ENCODE measurements around the gene CEP43. TPM values are rescaled to one million over a fixed set of nuclear protein-coding genes. Genes with fewer than 3 reads are reported as not detected.

Gene CEP43
- total RNA-seq, 3 donors from 2014 or later = 20.4 to 24.7 (median 24.2) TPM

DNA sequence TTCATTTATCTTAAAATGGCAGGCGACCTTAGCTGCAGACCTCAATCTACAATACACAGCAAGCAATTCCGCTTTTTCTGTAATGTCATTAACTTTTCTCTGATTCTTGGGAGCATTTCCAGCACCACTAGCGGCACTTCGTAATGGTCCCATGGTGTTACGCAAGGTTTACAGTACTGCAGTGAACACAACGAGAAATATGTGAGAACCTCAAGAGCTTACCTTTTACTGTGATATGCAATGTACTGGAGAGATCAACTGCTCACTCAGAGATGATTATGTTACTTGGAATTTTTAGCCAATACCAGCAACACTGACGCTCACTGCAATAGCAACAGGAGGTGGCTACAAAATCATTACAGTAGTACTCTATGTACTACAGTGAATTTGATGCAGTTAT lies 2.8 kb upstream of the CEP43 start:
- no peaks in the 10 kb centered on the region for H3K36me3 ChIP-seq (ENCODE audit: low read depth)
- TF ChIP-seq CTCF (IDR thresholded peaks at IDR 0.05) = no peak
- H3K4me3 ChIP-seq = no peak overlapping the region
- ATAC-seq (no peak), DNase-seq (no peak)
- peaks cover 5% of the 10 kb centered on the region for H3K4me1 ChIP-seq (ENCODE audit: low read depth)
- no peaks in the 10 kb centered on the region for H3K9me3 ChIP-seq
- intact Hi-C loops (cut with DNase I, micrococcal nuclease) = loop anchor here in 1 of 2 donors (10.0 kb wide), 1 partner anchor 148 kb away; no protein-coding TSS in a partner anchor

- no peaks in the 10 kb centered on the region for H3K9me3 ChIP-seq
- H3K4me3 ChIP-seq = no peak overlapping the region
- ATAC-seq (no peak), DNase-seq (no peak)
- intact Hi-C loops (cut with DNase I, micrococcal nuclease) = loop anchor here in 1 of 2 donors (10.0 kb wide), 1 partner anchor 147 kb away; no protein-coding TSS in a partner anchor
- no peaks in the 10 kb centered on the region for H3K36me3 ChIP-seq (ENCODE audit: low read depth)
- TF ChIP-seq CTCF (IDR thresholded peaks at IDR 0.05) = no peak
- H3K4me1 ChIP-seq (ENCODE audit: low read depth) = peaks cover 5% of the 10 kb centered on the region
Measured at GRCh38 chr6:166997348-166997747, 1.8 kb upstream of the CEP43 start.

DNA sequence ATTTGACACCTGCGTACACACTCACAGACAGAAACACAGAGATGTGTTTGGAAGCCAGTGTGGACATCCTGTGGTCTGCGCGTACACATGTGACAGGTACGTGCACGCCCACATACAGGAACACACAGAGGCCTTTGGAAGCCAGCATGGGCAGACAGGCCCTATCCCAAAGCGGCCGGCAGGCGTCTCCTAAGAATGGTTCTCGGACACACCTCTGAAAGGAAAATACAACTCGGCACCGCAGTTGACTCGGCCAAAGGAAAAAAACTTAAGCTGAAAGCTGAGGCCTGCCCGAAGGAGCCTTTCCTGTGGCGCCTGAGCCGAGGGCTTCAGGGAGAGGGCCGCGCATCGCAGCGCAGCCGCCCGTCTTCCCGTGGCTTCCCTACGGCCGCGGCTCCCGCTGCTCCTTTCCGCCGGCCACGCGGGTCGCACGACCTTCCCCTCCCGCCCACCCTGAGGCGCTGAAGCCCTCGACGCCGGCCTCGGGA lies 1.4 kb upstream of the CEP43 start:
- peak overlapping the region; percentile 99 for H3K4me3 ChIP-seq
- DNase-seq = peak; percentile 76 to 84 (median 83)
- H3K9me3 ChIP-seq = no peaks in the 10 kb centered on the region
- ATAC-seq = peak; percentile 67
- intact Hi-C loops (cut with DNase I, micrococcal nuclease) = loop anchor here in 1 of 2 donors (10.0 kb wide), 1 partner anchor 147 kb away; no protein-coding TSS in a partner anchor
- TF ChIP-seq CTCF (IDR thresholded peaks at IDR 0.05) = no peak
- no peaks in the 10 kb centered on the region for H3K36me3 ChIP-seq (ENCODE audit: low read depth)
- peaks cover 5% of the 10 kb centered on the region for H3K4me1 ChIP-seq (ENCODE audit: low read depth)

DNA sequence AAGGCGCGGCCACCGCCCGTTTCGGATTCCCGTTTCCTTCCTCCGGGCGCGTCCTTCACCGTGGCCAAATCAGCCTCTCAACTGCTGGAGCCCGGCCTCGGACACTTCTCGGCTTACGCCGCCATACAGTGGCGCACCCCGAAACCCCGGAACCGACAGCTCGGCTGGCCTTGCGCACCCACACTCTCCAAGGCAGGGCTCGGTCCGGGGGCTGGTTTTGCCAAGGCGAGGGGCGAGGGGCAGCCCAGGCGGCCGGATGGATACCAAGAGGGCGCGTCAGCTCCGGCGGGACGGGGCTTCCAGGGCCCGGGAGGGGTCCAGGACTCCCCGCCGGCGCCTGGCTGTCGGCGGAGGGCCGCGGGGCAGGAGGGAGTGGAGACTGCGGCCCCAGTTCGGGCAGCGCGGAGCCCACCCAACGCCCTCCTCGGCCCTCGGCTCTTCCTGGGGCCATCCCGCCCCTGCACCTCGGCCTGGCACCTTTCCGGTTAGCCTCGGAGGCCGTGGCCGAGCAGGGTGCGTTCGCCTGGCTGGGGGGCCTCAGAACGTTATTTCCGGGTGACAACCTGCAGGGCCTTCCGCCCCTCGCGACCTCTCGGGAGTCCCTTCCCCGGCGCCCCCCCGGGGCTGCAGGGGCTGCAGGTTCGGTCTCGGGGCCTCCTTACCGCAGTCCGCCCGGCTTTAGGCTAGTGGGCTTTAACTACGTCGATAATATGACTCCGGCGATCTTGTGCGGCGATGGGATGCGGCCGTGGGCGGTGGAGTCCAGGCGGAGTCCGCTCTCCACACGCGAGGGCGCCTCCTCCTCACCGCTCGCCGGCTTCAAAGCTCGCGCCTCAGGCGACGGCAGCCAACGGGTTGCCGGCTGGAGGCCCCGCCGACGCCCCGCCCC lies 697 bp upstream of the CEP43 start:
- DNase-seq (peak; percentile 27 to 70 (median 64)), ATAC-seq (peak; percentile 10)
- H3K36me3 ChIP-seq (ENCODE audit: low read depth) = peaks cover 4% of the 10 kb centered on the region
- H3K4me3 ChIP-seq = peak overlapping the region; percentile 99
- H3K9me3 ChIP-seq = no peaks in the 10 kb centered on the region
- no peak for TF ChIP-seq CTCF (IDR thresholded peaks at IDR 0.05)
- H3K4me1 ChIP-seq (ENCODE audit: low read depth) = peaks cover 5% of the 10 kb centered on the region
- intact Hi-C loops (cut with DNase I, micrococcal nuclease) = loop anchor here in 1 of 2 donors (10.0 kb wide), 1 partner anchor 146 kb away; no protein-coding TSS in a partner anchor

GRCh38 chr6:166999884-167000253 lies 672 bp downstream of the CEP43 start:
- Histone ChIP-seq H3K4me3 (peak overlapping the region; percentile 99), H3K4me1 (ENCODE audit: low read depth) (peaks cover 5% of the 10 kb centered on the region), H3K36me3 (ENCODE audit: low read depth) (peaks cover 4% of the 10 kb centered on the region), H3K9me3 (no peaks in the 10 kb centered on the region)
- intact Hi-C loops (cut with DNase I, micrococcal nuclease) = loop anchor here in 1 of 2 donors (10.0 kb wide), 1 partner anchor 145 kb away; no protein-coding TSS in a partner anchor
- DNase-seq (peak in 1 of 3 donors; percentile 65), ATAC-seq (peak; percentile 23)
- no peak for TF ChIP-seq CTCF (IDR thresholded peaks at IDR 0.05)
